HG03135 (cell line): Measurements from ENCODE around the gene CAD.
"Not testable (repeated sequence)": the region's sequence is repeated elsewhere in the genome, so short reads cannot be mapped to it uniquely, and the experiment has no call there.

ENCODE experiments used
- ATAC-seq: cut with Tn5 transposase; IDR thresholded peaks from one replicate; pipeline ENCODE4 v1.9.1; 2021; ENCODE audit warnings: mild to moderate bottlenecking, moderate library complexity; ENCODE audit not compliant: unreplicated experiment

The CAD gene

DNA sequence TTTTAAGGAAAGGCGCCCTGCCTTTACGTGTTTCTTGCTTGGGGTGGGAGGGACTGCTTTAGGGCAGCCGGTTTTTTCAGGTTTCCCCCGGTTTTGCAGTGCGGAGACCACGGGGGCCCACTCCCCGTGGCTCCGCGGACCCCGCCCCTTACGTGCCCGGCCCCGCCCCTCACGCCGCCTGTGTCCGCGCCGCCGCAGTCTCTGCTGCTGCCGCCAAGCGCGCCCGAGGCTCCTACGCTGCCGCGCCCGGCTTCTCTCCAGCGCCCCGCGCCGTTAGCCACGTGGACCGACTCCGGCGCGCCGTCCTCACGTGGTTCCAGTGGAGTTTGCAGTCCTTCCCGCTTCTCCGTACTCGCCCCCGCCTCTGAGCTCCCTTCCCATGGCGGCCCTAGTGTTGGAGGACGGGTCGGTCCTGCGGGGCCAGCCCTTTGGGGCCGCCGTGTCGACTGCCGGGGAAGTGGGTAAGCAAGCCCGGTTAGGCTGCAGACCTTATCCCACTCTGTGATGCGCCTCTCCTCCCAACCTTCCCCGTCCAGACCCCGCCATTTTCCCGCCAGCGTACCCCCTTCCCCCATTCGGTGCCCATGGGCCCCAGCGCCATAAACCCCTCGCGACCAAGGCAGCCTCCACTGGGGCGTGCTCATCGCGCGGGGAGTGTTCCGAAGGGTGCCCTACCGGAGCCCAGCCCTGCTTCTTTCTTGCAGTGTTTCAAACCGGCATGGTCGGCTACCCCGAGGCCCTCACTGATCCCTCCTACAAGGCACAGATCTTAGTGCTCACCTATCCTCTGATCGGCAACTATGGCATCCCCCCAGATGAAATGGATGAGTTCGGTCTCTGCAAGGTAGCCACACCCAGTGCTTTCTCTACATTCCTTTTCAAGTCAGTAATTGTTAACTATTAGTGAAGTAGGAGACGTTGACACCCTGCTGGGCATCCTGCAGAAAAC lies at the start of gene CAD:
CAD (plus strand) TSS at position 197 of the 949 bp plus-strand sequence; CDS start at position 380, 183 bp downstream.
- ATAC-seq: peak; percentile 70

DNA sequence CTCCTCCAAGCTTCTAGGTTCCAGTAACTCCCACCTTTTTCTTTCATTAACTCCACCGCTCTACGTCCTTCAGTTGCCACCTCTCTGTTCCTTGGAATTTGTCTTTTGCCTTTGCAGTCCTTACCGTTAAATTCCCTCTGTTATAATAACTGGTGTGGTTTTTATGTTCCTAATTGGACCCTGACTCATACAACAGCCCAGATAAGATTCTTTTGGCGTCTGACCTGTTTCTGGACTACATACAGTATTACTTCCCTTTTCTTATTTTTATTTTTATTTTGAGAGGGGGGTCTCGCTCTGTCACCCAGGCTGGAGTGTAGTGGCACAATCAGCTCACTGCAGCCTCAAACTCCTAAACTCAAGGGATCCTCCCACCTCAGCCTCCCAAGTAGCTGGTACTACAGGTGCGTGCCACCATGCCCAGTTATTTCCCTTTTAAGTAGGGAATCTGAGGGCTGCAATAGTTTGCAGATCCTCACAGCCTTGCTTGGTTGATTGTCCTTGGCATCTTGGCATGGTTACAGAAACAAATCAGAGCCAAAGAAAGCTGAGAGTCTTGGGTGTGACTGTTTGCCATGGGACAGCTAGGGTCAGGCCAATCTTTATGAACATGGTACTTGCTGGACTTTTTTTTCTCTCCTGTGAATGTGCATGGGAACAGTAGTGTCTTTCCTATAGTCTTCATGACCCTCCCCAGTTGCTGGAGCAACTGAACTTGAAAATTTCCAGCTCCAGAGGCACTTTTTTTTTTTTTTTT lies 46.4 kb upstream of the CAD start:
- no peak for ATAC-seq

DNA sequence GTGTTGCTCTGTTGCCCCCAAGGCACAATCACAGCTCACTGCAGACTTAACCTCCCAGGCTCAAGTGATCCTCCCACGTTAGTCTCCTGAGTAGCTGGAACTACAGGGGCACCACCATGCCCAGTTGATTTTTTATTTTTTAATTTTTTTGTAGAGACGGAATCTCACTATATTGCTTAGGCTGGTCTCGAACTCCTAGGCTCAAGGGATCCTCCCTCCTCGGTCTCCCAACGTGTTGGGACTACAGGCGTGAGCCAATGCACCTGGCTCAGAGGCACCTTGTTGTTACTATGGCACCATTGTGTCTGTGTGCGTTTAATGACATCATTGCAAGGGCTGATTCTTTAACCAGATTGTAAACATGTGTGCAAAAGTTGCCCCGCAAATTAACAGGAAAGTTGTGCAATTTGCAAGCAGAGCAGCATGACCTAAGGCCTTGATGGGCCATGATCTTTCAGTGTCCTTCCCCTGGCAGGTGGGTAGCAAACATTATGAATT lies 45.8 kb upstream of the CAD start:
- ATAC-seq: no peak

DNA sequence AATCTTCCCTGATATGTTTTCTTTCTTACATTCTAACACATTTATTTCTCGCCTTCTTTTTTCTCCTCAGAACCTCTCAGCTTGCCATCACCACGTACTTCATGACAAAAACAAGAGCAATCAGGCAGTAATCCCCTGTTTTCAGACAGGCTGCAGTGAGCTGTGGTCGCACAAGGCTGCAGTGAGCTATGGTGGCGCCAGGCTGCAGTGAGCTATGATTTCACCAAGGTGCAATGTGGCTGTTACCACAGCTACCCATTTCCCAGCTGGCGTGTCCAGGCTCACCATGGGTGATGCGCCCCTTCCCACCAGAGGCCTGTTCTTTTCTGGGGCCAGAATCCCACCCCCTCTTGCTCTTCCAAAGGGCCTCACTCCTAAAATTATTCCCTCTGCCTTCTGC lies 42.5 kb upstream of the CAD start:
- ATAC-seq: no peak

DNA sequence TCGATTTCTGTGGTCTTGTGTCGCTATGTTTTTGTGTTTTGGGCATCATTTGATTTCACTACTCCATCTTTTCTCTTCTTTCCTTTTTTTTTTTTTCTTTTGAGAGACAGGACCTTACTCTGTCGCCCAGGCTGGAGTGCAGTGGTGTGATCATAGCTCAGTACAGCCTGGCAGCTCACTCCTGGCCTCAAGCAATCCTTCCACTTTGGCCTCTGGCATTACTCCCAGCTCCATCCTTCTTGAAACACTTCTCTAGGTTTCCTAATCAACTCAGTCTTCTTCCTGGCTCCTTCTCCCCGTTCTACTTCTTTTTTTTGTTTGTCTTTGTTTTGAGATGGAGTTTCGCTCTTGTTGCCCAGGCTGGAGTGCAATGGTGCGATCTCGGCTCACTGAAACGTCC lies 41.8 kb upstream of the CAD start:
- no peak for ATAC-seq

DNA sequence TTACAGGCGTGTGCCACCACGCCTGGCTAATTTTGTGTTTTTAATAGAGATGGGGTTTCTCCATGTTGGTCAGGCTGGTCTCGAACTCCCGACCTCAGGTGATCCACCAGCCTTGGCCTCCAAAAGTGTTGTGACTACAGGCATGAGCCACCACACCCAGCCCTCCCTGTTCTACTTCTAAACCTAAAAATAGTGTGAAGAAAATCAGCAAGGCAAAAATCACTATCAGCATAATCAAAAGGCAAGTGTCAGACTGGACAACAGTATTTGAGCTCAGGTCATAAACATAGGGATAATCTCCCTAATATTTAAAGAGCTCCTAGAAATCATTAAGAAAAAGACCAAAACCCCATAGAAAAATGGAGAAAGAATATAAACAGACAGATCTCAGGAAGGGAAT lies 41.4 kb upstream of the CAD start:
- not testable (repeated sequence) for ATAC-seq

DNA sequence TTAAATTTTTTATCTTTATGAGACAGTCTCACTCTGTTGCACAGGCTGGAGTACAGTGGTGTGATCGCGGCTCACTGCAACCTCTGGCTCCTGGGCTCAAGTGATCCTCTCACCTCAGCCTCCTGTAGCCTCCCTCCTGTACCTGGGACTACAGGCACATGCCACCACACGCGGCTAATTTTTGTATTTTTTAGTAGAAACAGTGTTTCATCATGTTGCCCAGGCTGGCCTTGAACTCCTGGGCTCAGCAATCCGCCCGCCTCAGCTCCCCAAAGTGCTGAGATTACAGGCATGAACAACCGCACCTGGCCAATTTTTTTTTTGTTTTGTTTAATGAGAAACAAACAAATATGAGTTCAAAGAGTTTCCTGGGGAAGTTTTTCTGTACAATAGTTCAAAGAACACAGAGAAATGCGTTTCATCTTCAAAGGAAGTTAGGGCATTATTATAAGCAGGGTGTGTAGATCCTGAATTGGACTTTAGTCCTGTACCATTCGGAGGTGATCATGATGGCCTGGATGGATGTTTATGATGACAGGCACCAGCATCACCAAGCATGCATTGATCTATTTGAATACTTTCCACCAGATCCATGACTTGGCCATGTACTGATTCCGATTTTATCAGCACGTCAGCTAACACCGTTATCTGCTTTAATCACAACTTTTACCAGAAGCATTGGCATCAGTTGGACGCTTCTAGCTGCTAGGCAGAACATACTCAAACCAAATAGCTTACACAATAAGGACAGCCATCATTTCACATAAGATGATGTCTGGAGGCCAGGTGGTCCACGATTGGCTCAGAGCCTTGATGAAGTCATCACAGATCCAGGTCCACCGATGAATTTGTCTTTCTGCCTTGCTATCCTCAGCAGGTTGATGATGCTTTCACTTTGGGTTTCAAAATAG lies 39.5 kb upstream of the CAD start:
- ATAC-seq: no peak

DNA sequence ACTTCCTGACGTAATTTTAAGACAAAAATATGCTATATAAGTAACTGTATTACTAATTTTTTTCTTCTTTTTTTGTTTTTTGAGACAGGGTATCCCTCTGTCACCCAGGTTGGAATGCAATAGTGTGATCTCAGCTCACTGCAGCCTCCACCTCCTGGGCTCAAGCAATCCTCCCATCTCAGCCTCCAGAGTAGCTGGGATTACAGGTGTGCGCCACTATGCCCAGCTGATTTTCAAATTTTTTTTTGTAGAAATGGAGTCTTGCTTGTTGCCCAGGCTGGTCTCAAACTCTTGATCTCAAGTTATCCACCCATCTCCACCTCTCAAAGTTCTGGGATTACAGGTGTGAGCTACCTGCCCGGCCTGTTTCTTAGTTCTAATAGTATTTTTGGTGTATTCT lies 38.7 kb upstream of the CAD start:
- ATAC-seq: no peak

DNA sequence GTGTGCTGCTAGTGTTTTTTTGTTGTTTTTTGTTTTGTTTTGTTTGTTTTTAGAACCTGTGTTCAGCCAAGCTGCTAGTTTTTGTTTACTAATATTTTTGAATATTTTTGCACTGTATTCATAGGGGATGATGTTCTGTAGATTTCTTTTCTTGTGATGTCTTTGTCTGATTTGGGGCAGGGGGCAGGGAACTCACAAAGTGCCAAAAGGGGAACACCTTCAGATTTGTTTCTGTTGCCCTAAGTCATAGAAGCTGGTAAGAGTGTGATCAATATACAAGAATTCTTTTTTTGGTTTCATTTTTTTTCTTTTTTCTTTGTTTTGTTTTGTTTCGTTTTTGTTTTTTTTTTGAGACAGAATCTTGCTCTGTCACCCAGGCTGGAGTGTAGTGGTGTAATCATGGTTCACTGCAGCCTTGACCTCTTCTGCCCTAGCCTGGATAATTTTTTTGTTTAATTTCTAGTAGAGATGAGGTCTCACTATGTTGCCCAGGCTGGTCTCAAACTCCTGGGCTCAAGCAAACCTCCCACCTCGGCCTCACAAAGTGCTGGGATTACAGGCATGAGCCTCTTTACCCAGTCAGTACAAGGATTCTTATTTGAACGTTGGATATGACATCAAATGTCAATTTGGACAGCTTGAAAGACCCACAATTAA lies 37.7 kb upstream of the CAD start:
- ATAC-seq: no peak

DNA sequence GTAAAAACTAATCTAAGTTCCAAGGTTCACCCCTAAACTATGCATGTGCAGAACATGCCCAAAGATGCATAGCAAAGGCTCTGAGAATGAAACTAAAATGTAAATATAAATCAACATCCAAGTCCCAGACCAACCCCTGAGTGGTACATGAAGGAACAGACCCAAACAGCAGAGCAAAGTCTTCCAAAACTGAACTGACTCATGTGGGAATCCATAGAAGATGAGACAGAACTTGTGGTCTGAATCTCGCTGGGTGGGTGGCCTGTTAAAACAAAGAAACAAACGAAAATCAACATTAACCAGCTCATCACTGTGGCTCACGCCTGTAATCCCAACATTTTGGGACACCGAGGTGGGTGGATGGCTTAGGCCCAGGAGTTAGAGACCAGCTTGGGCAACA lies 34.8 kb upstream of the CAD start:
- no peak for ATAC-seq

DNA sequence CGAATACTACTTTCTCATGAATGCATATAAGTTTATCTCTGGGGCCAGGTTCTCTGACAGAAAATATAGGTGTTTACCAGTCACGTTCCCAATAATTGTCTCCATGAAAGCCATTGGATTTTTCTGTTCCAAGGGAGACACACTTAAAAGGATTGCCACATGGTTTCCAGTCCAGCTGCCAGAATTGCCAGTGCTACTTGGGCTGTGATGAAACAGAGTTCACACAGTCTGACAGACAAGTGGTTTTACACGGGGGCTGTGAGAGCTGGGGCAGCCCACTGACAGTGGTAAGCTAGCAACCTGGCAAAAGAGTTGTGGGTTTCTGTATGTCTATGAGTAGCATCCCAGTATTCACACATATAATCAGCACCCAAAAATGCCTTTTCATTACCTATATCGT lies 33.1 kb upstream of the CAD start:
- ATAC-seq: no peak

DNA sequence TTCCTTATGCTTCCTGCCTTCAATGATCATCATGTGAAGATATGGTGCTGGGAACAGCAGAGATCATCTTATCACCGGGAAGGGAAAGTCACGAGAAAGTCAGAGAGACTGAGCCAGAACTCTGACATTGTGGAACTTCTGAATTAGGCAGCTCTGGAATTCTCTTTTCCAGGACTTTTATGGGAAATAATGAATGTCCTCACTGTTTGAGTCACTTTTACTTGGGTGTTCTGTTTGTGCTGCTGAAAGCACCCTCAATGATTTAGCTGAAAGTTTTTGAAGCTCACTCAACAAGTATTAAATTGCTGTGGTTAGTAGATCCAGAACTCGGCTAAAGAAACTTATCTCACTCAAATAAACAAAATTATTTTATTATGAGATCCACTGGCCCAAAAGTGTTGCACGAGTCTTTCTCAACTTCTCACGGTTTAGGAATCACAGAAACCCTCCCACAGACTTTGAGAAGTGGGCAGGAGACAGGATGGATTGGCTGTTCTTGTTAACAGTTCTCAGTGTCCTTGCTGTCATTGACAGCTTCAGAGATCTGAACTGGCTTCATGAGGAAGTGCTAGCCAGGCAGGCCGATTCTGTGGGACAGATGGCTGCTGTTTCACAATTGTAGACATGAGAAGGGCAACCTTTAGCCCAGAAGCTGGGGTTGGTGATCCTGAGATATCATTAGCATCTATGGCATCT lies 31.7 kb upstream of the CAD start:
- no peak for ATAC-seq

DNA sequence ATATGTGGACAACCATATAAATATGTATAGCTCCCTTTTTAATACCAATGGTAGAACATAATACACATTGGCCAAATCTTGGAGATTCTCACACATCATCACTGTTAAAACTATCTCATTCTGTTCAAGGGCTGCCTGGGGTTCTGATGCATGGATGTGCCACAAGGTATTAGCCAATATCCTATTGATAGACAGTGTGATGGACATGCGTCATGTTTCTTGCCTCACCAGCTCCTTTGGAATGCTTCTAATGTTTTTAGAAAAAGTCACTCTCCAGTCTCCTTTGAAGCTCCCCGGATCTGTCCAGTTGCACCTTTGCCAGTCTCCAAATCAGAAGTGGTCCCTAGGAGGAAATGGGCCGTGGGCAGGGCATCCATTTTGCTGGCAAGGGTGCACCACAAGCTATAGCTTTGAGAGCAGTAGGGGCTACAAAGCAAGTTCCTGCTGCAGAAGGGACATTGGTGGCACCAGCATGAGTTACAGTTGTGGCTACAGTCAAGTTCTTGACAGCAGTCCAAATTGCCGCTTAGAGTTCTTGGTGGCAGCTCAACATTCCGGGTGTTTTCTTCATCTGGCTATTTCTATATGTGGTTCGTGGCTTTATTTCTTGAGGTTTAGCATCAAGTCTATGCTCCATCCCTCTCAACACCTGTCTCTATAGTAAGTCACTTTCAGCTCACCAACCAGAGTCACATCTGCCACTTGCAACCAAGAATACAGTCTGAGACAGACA lies 30.4 kb upstream of the CAD start:
- ATAC-seq: no peak

DNA sequence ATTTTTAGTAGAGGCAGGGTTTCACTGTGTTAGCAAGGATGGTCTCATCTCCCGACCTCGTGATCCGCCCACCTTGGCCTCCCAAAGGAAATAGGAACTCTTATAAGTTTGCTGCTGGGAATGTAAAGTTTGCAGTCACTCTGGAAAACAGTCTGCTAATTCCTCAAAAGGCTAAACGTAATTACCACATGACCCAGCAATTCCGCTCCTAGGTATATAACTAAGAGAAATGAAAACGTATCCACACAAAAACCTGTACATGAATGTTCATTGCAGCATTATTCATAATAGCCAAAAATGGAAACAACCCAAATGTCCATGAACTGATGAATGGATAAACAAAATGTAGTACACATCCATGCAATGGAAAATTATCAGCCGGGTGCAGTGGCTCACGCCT lies 27.2 kb upstream of the CAD start:
- no peak for ATAC-seq

DNA sequence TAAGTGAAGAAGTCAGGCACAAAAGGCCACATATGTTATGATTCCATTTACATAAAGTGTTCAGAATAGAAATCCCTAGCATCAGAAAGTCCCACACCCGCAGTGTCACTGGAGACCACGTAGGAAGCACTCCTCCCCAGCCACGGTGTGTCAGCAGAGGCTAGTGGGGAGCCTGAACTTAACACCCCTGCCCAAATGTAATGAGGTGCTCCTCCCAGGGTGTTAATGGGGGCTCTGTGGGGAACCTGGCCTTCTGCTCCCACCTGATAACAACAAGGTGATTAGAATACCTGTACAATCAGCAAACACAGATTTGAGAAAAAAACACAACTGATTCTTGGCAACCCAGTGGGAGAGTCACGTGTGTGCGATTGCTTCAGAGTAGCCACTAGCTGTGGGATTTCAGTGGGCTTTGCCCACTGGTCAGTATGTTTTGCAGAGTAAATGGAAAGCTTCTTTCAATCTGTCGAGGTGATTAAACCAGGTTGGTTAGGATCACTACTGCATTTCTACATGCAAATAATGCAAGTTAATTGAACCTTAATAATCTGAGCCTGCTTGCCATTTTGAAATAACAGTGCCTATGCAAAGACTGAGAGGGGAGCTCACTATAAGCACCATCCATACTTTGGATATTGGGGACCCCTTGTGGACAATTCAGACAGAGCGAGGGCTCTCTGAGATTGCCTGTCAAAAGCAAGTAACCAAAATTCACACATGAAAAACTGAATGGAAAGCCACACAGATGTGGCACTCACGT lies 25.9 kb upstream of the CAD start:
- ATAC-seq: no peak

DNA sequence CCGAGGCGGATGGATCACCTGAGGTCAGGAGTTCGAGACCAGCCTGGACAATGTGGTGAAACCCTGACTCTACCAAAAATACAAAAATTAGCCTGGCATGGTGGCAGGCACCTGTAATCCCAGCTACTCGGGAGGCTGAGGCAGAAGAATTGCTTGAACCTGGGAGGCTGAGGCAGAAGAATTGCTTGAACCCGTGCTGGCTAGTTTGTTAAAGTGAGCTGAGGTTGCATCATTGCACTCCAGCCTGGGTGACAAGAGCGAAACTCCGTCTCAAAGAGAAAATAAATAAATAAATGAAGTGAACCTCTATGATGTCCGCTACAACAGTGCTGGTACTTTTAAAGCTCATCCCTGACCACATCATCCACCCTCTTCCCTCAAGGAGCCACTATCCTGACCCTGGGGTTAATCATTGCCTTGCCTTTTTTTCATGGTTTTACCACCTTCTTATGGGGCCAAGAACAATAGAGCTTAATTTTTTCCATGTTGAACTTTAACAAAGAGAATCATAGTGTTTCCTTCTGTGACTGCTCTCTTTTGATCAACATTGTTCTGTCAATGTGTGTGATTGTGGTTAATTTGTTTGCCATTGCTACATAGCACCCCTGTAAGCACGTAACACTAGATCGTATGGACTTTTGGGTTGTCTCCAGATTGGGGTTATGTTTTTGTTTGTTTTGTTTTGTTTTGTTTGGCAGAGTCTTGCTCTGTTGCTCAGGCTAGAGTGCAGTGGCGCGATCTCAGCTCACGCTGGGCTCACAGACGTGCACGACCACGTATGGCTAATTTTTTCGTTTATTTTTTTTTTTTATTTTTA lies 22.4 kb upstream of the CAD start:
- no peak for ATAC-seq

DNA sequence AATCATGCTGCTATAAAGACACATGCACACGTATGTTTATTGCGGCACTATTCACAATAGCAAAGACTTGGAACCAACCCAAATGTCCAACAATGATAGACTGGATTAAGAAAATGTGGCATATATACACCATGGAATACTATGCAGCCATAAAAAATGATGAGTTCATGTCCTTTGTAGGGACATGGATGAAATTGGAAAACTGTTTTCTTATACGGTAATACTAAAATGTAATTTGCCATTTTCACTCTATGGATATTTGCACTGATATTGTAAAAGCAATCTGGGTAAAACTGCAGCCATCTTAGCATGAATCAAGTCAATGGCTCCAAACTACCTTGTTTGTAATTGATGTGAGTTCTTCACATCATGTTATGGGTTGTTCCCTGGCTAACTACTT lies 21.4 kb upstream of the CAD start:
- ATAC-seq: not testable (repeated sequence)
